Parathyroid adenoma (tissue), 2 donors: ENCODE measurements around the gene F10.

Experiments
- H2AFZ ChIP-seq: fragments of 300-600 bp; sonication (generic); one replicate; pipeline ENCODE4 v1.7.0; 2017; ENCODE audit warnings: antibody characterized with exemption, mild to moderate bottlenecking
- H3K27ac ChIP-seq: fragments of 300-600 bp; sonication (generic); one replicate; pipeline ENCODE4 v1.7.0; 2017
- H3K27me3 ChIP-seq: fragments of 300-600 bp; sonication (generic); one replicate; pipeline ENCODE4 v1.7.0; 2017; ENCODE audit warnings: low read length; ENCODE audit not compliant: control insufficient read depth, insufficient read depth
- H3K36me3 ChIP-seq: fragments of 300-600 bp; sonication (generic); one replicate; pipeline ENCODE4 v1.7.0; 2017; ENCODE audit warnings: low read length; ENCODE audit not compliant: control insufficient read depth, insufficient read depth
- H3K4me1 ChIP-seq: fragments of 300-600 bp; sonication (generic); one replicate; pipeline ENCODE4 v1.7.0; 2017; ENCODE audit warnings: control low read depth
- H3K4me2 ChIP-seq: fragments of 300-600 bp; sonication (generic); one replicate; pipeline ENCODE4 v1.7.0; 2017; ENCODE audit warnings: low read length
- H3K4me3 ChIP-seq: fragments of 300-600 bp; sonication (generic); one replicate; pipeline ENCODE4 v1.7.0; 2017; ENCODE audit warnings: low read depth, low read length
- H3K79me2 ChIP-seq: fragments of 300-600 bp; sonication (generic); one replicate; pipeline ENCODE4 v1.7.0; 2017; ENCODE audit warnings: control low read depth
- H3K9ac ChIP-seq: fragments of 300-600 bp; sonication (generic); one replicate; pipeline ENCODE4 v1.7.0; 2017; ENCODE audit warnings: mild to moderate bottlenecking
- H3K9me3 ChIP-seq: fragments of 300-600 bp; sonication (generic); one replicate; pipeline ENCODE4 v1.7.0; 2017; ENCODE audit warnings: low read length; ENCODE audit not compliant: control insufficient read depth
- CTCF ChIP-seq: fragments of 300-600 bp; sonication (generic); IDR thresholded peaks from one replicate; pipeline ENCODE4 v1.7.0; 2017; ENCODE audit warnings: antibody characterized with exemption, mild to moderate bottlenecking
- donor health status: primary hyperparathyroidism.

F10 gene

GRCh38 chr13:113178070-113178895, 55.7 kb downstream of the F10 start:
- H2AFZ ChIP-seq: no peak overlapping the region

GRCh38 chr13:113178896-113179167, 56.2 kb downstream of the F10 start:
- Histone ChIP-seq H3K9me3 (no peaks in the 10 kb centered on the region), H3K4me3 (no peak overlapping the region), H3K4me2 (no peak overlapping the region), H3K4me1 (no peaks in the 10 kb centered on the region), H3K27me3 (no peaks in the 10 kb centered on the region), H3K36me3 (no peaks in the 10 kb centered on the region), H3K27ac (no peak overlapping the region), H3K79me2 (no peaks in the 10 kb centered on the region), H2AFZ (no peak overlapping the region), H3K9ac (no peak overlapping the region)
- TF ChIP-seq CTCF: no peak

More at GRCh38 chr13:113178070-113178895, 55.7 kb downstream of the F10 start:
- H3K4me2 ChIP-seq: no peak overlapping the region
- no peak overlapping the region for H3K4me3 ChIP-seq
- no peak overlapping the region for H3K9ac ChIP-seq
- H3K36me3 ChIP-seq: no peaks in the 10 kb centered on the region
- H3K27ac ChIP-seq: no peak overlapping the region
- no peaks in the 10 kb centered on the region for H3K79me2 ChIP-seq
- H3K27me3 ChIP-seq: no peaks in the 10 kb centered on the region
- TF ChIP-seq CTCF: no peak
- no peaks in the 10 kb centered on the region for H3K9me3 ChIP-seq
- H3K4me1 ChIP-seq: no peaks in the 10 kb centered on the region

- H3K79me2 ChIP-seq: no peaks in the 10 kb centered on the region
- no peaks in the 10 kb centered on the region for H3K27me3 ChIP-seq
- no peak overlapping the region for H2AFZ ChIP-seq
- H3K9ac ChIP-seq: no peak overlapping the region
- no peaks in the 10 kb centered on the region for H3K9me3 ChIP-seq
- TF ChIP-seq CTCF: no peak
- H3K36me3 ChIP-seq: no peaks in the 10 kb centered on the region
- no peak overlapping the region for H3K4me2 ChIP-seq
- H3K4me3 ChIP-seq: no peak overlapping the region
- H3K4me1 ChIP-seq: no peaks in the 10 kb centered on the region
- H3K27ac ChIP-seq: no peak overlapping the region
Observed at GRCh38 chr13:113179374-113180230, 57.0 kb downstream of the F10 start.

DNA sequence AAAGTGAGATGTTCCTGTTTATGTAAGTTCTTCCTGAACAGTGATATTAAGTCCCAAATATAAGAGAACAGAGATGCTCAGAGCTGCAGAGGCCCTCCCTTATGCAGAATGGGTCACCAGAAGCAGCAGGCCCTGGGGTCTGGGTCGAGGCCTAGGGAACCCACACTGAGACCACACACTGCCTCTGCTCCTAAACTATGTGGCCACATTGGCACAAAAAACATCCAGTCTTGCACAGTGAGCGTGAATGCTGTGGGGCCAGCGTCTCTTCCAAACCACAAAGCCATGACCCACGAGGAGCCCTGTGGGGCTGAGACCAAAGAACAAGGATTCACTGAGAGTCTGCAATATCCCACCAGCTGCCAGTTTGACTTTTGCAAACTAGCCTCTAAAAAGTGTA, 59.4 kb downstream of the F10 start:
- no peak for TF ChIP-seq CTCF
- Histone ChIP-seq H3K9me3 (no peaks in the 10 kb centered on the region), H3K4me3 (no peak overlapping the region), H3K9ac (no peak overlapping the region), H2AFZ (no peak overlapping the region), H3K27me3 (no peaks in the 10 kb centered on the region), H3K79me2 (peaks cover 3% of the 10 kb centered on the region), H3K4me1 (no peaks in the 10 kb centered on the region), H3K4me2 (no peak overlapping the region), H3K27ac (no peak overlapping the region), H3K36me3 (no peaks in the 10 kb centered on the region)
